ENCODE measurements around the gene IFI30.

- TF ChIP-seq EZH2phosphoT487 (IDR thresholded peaks at IDR 0.05; ENCODE audit: borderline replicate concordance, low read length) (no peak), CTCF (IDR thresholded peaks at IDR 0.05; ENCODE audit: low read depth, low read length, poor library complexity, severe bottlenecking) (peak; percentile 2)
These were observed 12.0 kb upstream of the IFI30 start for GRCh38 chr19:18161636-18162002.
